Measurements from ENCODE around the gene HES5. TPM values are rescaled to one million over a fixed set of nuclear protein-coding genes. Genes with fewer than 3 reads are reported as not detected.

HES5 gene
- total RNA-seq, 2 donors from 2014 or later = 2.7 to 6.2 TPM

Other genes starting within 250 kb of the HES5 start
- 10 to 100 TPM; 11.0 to 15.2 TPM for gene MORN1, start 138.7 kb downstream of the HES5 start, total RNA-seq
- 100 to 1,000 TPM; 191 to 221 TPM for gene RER1, start 138.4 kb downstream of the HES5 start, total RNA-seq
- gene PEX10, start 117.7 kb downstream of the HES5 start, total RNA-seq = 10 to 100 TPM; 17.8 to 19.9 TPM
- gene PLCH2, start 54.0 kb downstream of the HES5 start, total RNA-seq = 1 to 10 TPM; 3.6 to 4.6 TPM
- 10 to 100 TPM; 29.4 to 32.6 TPM for gene PANK4, start 3.7 kb downstream of the HES5 start, total RNA-seq
- 100 to 1,000 TPM; 142 to 178 TPM for gene TNFRSF14, start 26.1 kb upstream of the HES5 start, total RNA-seq
- gene PRXL2B, start 56.5 kb upstream of the HES5 start, total RNA-seq = 10 to 100 TPM; 73.9 to 86.3 TPM
- gene MMEL1, start 102.8 kb upstream of the HES5 start, total RNA-seq = 10 to 100 TPM in 1 of 2 donors, 1 to 10 TPM in 1; 7.8 to 11.5 TPM